GM18861 (cell line): Measurements from ENCODE around the gene CDK5RAP2.
"Not testable (repeated sequence)": the region's sequence is repeated elsewhere in the genome, so short reads cannot be mapped to it uniquely, and the experiment has no call there.

Experiments used
- ATAC-seq: cut with Tn5 transposase; IDR thresholded peaks from one replicate; pipeline ENCODE4 v1.9.1; 2021; ENCODE audit not compliant: unreplicated experiment

The CDK5RAP2 gene

GRCh38 chr9:120474591-120475243 lies 105.2 kb downstream of the CDK5RAP2 start:
- no peak for ATAC-seq

GRCh38 chr9:120473608-120474007 lies 106.4 kb downstream of the CDK5RAP2 start:
- no peak for ATAC-seq

GRCh38 chr9:120465685-120466407 lies 114.1 kb downstream of the CDK5RAP2 start:
- ATAC-seq = no peak

DNA sequence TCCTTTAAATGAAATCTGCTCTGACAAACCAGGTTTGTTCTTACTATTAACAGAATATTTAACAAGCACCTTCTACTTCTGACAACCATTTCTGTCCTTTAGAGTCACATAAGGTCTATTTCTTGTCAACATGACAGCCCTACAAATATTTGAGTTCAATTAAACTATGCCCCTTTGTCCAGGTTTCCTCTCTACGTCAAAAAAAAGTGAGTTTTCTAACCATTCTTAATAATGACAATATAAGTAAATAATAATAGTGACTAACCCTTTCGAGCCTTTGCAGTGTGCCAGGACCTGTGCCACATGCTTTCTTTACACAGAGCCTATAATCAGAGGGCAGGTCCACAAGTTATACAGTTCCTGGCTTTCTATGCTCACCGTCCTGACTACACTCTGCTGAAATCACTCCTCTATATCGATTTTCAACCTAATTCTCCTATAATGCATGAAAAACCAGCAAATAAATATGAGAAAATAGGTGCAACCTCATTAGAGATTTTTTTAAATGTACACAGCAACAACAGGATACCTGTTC lies 115.0 kb downstream of the CDK5RAP2 start:
- ATAC-seq = no peak

GRCh38 chr9:120464176-120464886 lies 115.6 kb downstream of the CDK5RAP2 start:
- no peak for ATAC-seq

- ATAC-seq = no peak
Observed at GRCh38 chr9:120463765-120464164, 116.2 kb downstream of the CDK5RAP2 start.

- not testable (repeated sequence) for ATAC-seq
Observed at GRCh38 chr9:120461677-120462076, 118.3 kb downstream of the CDK5RAP2 start.

DNA sequence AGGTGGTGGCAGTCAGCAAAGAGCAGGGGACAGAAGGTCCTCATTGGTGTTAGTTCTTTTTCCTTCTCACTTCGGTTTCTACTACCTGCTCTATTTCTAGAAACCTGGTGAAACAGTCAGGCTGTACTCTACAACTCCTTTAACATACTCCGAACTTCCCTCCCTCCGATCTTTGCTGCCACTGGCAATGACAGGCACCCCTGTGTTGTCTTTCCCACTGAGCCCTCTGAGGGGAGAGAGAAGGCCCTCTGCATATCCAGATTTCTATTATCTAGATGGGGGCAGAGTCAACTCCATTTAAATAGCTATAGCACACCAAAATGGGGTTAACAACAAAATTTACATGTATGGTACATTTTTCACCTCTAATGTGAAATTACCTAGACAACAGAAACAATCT lies 123.7 kb downstream of the CDK5RAP2 start:
- no peak for ATAC-seq

DNA sequence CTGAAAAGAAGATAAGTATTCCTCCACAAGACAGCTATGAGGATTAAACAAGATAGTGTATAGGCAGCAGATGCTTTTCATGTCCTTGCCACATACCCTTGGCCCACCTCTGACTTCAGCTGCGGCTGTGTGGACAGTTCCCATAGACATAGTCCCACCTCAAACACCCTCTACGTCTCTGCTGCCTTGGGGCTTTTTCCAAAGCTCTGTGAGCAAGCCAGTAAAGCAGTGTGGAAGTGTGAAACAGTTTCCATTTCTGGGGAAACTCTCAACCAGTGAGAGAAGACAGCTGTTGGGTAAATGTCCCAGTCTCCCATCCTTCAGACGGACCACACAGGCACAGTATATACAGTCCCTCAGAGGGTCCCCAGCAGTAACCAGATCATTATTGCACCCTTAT lies 125.5 kb downstream of the CDK5RAP2 start:
- ATAC-seq = no peak

GRCh38 chr9:120453792-120454191 lies 126.2 kb downstream of the CDK5RAP2 start:
- ATAC-seq = no peak

DNA sequence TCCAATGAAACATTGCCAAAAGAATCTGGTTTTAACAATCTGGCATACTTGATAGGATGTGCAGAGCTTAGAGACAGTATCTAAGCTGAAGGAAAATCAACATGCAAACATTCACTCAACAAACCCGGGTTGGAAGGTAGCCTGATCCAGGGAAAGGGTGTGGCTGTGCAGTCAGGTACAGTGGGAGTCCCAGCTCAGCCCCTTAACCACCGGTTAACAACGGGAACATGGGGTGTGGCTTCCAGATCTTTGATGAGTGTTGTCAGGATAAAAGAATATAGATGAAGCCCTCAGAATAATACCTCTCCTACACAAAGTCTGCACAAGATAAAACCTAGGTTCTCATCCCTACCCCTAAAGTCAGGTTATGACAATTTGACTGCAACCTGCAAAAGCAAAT lies 127.3 kb downstream of the CDK5RAP2 start:
- ATAC-seq = no peak

GRCh38 chr9:120450916-120451315 lies 129.1 kb downstream of the CDK5RAP2 start:
- no peak for ATAC-seq

GRCh38 chr9:120449566-120449965 lies 130.4 kb downstream of the CDK5RAP2 start:
- no peak for ATAC-seq

DNA sequence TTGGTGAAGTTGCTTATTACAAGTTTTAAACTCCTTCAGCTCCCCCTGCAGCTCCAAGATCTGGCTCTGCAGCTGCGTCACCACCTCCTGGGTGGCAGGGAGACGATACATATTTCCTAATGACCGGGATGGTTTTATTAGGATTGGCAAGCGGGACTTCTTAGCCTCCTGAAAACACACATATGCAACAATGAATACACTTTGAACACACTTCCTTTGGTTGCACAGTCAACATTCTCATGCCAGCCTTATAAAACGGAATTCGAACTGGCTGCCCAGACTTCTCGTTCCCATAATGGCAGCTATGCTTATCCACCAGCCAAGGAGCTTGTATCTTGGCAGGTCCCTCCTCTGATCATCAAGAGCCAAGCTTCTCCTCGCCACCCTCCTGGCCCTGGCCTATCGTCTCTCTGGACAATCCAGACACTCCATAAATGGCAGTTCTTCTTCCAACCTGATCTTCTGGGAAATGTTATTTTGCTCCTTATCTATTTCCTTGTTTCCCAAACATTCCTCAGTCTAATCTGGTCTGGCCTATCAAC lies 131.9 kb downstream of the CDK5RAP2 start:
- ATAC-seq = no peak

DNA sequence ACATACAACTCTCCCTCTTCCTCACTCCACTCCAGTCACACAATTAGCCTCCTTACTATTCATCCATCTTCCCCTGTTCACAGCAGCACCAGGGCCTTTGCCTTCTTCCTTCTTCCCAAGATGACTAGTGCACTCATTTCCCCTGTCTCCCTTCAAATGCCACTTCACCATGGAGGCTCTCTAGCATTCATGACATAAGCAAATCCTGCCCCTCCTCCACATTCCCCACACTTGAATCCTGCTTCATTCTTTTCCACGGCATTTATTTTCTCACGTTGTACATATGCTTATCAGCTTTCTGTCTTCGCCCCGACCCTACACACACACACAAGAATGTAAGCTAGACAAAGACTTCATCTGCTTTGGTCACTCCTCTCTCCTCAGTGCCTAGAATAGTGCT lies 133.3 kb downstream of the CDK5RAP2 start:
- no peak for ATAC-seq

- ATAC-seq = no peak
Observed at GRCh38 chr9:120443976-120444375, 136.0 kb downstream of the CDK5RAP2 start.

GRCh38 chr9:120443489-120443888 lies 136.5 kb downstream of the CDK5RAP2 start:
- no peak for ATAC-seq

DNA sequence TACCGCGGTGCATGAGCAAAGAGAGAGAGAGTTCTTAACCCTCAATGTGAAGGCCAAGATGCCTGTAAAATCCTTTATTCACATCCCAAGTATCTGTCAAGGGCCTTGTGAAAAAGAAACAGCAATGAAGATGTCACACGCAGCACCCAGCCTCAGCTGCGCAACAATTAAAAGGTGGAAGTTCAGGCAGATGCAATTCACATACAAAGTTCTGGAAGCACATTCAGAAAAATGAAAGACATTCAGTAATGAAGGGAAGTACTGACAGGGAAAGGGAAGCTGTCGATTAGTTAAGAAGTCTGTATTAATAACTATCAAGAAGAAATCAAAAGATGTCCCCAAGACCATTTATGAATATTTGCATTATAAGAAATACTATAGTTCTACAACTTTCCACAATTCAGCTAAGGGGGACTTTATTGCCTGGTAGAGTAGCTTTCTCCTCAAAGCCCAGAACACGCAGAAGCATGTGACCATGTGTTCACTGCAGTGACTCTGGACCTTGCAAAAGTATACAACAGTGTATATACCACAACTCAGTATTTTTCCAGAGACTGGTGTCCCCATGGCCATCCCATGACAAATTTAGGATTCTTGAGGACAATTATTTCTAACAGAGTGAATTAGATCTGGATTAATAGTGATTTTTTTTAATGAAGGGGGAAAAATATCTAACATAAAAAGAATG lies 137.5 kb downstream of the CDK5RAP2 start:
- no peak for ATAC-seq

- ATAC-seq = no peak
Observed at GRCh38 chr9:120441426-120442307, 138.3 kb downstream of the CDK5RAP2 start.

DNA sequence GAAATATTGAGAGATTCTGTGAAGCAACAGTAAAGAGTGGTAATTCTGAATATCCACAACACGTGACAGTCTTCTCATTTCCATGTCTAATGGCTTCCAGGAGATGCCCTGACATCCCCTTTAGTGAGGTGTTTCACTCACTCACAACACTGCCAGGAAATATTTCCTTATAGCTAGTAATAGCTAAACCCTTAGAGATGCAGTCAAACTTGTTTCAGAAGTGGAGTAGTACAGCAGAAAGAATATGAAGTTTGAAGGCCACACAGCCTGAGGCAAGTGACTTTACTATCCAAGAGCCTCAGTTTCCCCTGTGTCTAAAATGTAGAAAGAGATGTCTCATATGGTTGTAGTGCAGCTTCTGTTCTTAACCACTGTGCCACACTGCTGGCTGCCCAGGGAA lies 139.2 kb downstream of the CDK5RAP2 start:
- no peak for ATAC-seq
